Measurements from ENCODE around the gene ATP6V1A.

ATP6V1A gene

GRCh38 chr3:113746548-113747282 is at the start of gene ATP6V1A:
Gene ATP6V1A (plus strand): TSS chr3:113747035. CDS start chr3:113778754, 31,719 bp downstream.
- H3K4me1 Mint-ChIP-seq, result peaks cover 23 to 62% of the 10 kb centered on the region in 2 donors
- ATAC-seq (replicated peaks), result peak; percentile 54 to 65

GRCh38 chr3:113697500-113698090 is 49.2 kb upstream of the ATP6V1A start:
- DNase-seq (no peak), ATAC-seq (replicated peaks) (no peak)
- peaks cover 0 to 4% of the 10 kb centered on the region in 2 donors for H3K36me3 Mint-ChIP-seq
- H3K27ac Mint-ChIP-seq, result no peak overlapping the region
- no peaks in the 10 kb centered on the region for H3K9me3 Mint-ChIP-seq
- peaks cover 22 to 24% of the 10 kb centered on the region in 2 donors for H3K4me1 Mint-ChIP-seq
- H3K4me3 Mint-ChIP-seq, result no peak overlapping the region
- no peaks in the 10 kb centered on the region for H3K27me3 Mint-ChIP-seq

More at GRCh38 chr3:113746548-113747282, at the start of gene ATP6V1A:
- no peaks in the 10 kb centered on the region for H3K9me3 Mint-ChIP-seq
- H3K27ac Mint-ChIP-seq, result peak within 1 kb of the TSS; percentile 100
- no peaks in the 10 kb centered on the region for H3K27me3 Mint-ChIP-seq
- peak within 1 kb of the TSS; percentile 88 to 93 for H3K4me3 Mint-ChIP-seq
- peaks cover 4 to 9% of the 10 kb centered on the region in 2 donors for H3K36me3 Mint-ChIP-seq
- peak; percentile 85 for DNase-seq

DNA sequence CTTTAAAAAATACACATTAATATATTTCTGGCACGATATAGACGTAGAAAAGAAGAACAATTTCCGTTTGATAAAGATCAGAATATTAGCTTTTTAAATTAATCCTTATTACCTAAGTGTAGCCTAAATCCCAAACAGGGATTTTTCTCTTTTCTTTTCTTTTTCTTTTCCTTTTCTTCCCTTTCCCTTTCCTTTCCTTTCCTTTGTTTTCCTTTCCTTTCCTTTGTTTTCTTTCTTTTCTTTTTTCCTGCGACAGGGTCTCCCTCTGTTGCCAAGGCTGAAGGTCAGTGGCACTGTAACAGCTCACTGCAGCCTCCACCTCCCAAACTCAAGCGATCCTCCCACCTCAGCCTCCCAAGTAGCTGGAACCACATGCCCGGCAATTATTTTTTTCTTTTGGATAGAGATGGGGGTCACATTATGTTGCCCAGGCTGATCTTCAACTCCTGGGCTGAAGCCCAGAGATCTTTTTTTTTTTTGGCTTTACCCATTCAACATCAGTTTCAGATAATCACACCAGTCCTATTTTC is 48.6 kb upstream of the ATP6V1A start:
- DNase-seq (no peak), ATAC-seq (replicated peaks) (no peak)
- Mint-ChIP-seq H3K9me3 (no peaks in the 10 kb centered on the region), H3K4me1 (peaks cover 19 to 22% of the 10 kb centered on the region in 2 donors), H3K27ac (peak overlapping the region; percentile 20), H3K4me3 (peak overlapping the region in 1 of 2 donors; percentile 80), H3K36me3 (peaks cover 0 to 4% of the 10 kb centered on the region in 2 donors), H3K27me3 (no peaks in the 10 kb centered on the region)

GRCh38 chr3:113698956-113699355 is 47.9 kb upstream of the ATP6V1A start:
- ATAC-seq (replicated peaks), result no peak
- DNase-seq, result no peak

DNA sequence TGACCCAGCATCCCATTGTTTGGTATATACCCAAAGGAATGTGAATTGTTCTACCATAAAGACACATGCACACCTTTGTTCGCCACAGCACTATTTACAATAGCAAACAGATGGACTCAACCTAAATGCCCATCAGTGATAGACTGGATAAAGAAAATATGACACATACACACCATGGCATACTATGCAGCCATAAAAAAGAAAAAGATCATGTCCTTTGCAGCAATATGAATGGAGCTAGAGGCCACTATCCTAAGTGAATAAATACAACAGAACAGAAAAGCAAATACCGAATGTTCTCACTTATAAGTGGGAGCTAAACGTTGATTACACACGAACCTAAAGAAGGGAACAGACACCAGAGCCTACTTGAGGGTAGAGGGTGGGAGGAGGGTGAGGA is 39.0 kb upstream of the ATP6V1A start:
- Mint-ChIP-seq H3K27me3 (no peaks in the 10 kb centered on the region), H3K36me3 (peaks cover 0 to 3% of the 10 kb centered on the region in 2 donors)
- no peak for DNase-seq

More at GRCh38 chr3:113698956-113699355, 47.9 kb upstream of the ATP6V1A start:
- Mint-ChIP-seq H3K27ac (peak overlapping the region; percentile 79), H3K4me1 (peaks cover 13 to 15% of the 10 kb centered on the region in 2 donors), H3K9me3 (no peaks in the 10 kb centered on the region), H3K27me3 (no peaks in the 10 kb centered on the region), H3K4me3 (peak overlapping the region in 1 of 2 donors; percentile 80), H3K36me3 (no peaks in the 10 kb centered on the region)

DNA sequence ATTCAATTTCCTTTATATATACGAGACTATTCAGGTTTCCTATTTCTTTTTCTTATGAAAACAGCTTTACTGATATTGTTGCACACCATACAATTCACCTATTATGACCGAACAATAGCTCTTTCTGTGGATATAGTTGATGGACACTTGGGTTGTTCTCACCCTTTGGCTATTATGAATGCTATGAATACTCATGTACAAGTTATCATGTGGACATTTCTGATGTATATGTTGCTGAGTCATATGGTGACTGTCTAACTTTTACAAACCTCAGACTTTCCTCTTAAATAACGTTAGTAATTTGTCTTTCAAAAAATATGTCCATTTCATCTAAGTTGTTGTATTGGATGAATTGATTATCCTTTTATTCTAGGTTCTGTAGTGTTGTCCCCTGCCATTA is 34.7 kb upstream of the ATP6V1A start:
- Mint-ChIP-seq H3K27ac (no peak overlapping the region), H3K27me3 (no peaks in the 10 kb centered on the region), H3K4me1 (peaks cover 0 to 5% of the 10 kb centered on the region in 2 donors), H3K9me3 (peaks cover 0 to 3% of the 10 kb centered on the region in 2 donors), H3K36me3 (peaks cover 12 to 20% of the 10 kb centered on the region in 2 donors), H3K4me3 (no peak overlapping the region)
- ATAC-seq (replicated peaks) (no peak), DNase-seq (no peak)

More for the DNA sequence above, 39.0 kb upstream of the ATP6V1A start:
- Mint-ChIP-seq H3K27ac (no peak overlapping the region), H3K9me3 (peaks cover 0 to 3% of the 10 kb centered on the region in 2 donors), H3K4me1 (peaks cover 0 to 5% of the 10 kb centered on the region in 2 donors), H3K4me3 (no peak overlapping the region)
- ATAC-seq (replicated peaks), result no peak

- Mint-ChIP-seq H3K27me3 (no peaks in the 10 kb centered on the region), H3K27ac (no peak overlapping the region), H3K4me1 (peaks cover 5% of the 10 kb centered on the region in 2 donors), H3K4me3 (no peak overlapping the region), H3K36me3 (peaks cover 15 to 28% of the 10 kb centered on the region in 2 donors), H3K9me3 (no peaks in the 10 kb centered on the region)
- ATAC-seq (replicated peaks), result no peak
- DNase-seq, result no peak
Observed at GRCh38 chr3:113714702-113715101, 32.1 kb upstream of the ATP6V1A start.

GRCh38 chr3:113717308-113717707 is 29.5 kb upstream of the ATP6V1A start:
- Mint-ChIP-seq H3K27me3 (no peaks in the 10 kb centered on the region), H3K9me3 (no peaks in the 10 kb centered on the region), H3K4me3 (no peak overlapping the region), H3K36me3 (peaks cover 22 to 42% of the 10 kb centered on the region in 2 donors), H3K4me1 (peaks cover 4 to 5% of the 10 kb centered on the region in 2 donors), H3K27ac (no peak overlapping the region)
- no peak for ATAC-seq (replicated peaks)
- DNase-seq, result no peak

DNA sequence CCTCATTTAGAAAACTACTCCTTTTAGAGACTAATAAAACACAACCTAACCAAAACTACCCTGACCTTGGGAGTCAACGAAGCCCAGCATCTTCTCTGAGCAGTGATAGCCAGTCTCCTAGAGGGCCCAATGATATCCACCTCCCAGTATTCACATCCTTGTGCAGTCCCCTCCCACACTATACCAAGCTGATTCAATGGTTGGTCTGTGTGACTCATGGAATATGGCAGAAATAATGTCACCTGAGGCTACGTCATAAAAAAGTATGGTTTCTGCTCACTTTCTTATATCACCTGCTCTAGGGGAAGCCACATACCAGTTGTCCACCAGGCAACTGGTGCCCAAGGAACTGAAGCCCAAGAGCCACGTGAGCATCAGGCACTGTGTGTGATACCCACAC is 29.0 kb upstream of the ATP6V1A start:
- H3K9me3 Mint-ChIP-seq, result no peaks in the 10 kb centered on the region
- DNase-seq (no peak), ATAC-seq (replicated peaks) (peak in 1 of 2 donors; percentile 29)
- peaks cover 22 to 44% of the 10 kb centered on the region in 2 donors for H3K36me3 Mint-ChIP-seq
- no peak overlapping the region for H3K4me3 Mint-ChIP-seq
- H3K27me3 Mint-ChIP-seq, result no peaks in the 10 kb centered on the region
- H3K4me1 Mint-ChIP-seq, result peaks cover 0 to 5% of the 10 kb centered on the region in 2 donors
- no peak overlapping the region for H3K27ac Mint-ChIP-seq

GRCh38 chr3:113719294-113719693 is 27.5 kb upstream of the ATP6V1A start:
- Mint-ChIP-seq H3K4me1 (peaks cover 0 to 5% of the 10 kb centered on the region in 2 donors), H3K27ac (no peak overlapping the region), H3K4me3 (no peak overlapping the region), H3K9me3 (no peaks in the 10 kb centered on the region), H3K36me3 (peaks cover 25 to 47% of the 10 kb centered on the region in 2 donors), H3K27me3 (no peaks in the 10 kb centered on the region)
- DNase-seq, result no peak
- ATAC-seq (replicated peaks), result no peak

GRCh38 chr3:113719758-113720157 is 27.1 kb upstream of the ATP6V1A start:
- ATAC-seq (replicated peaks) (no peak), DNase-seq (no peak)
- H3K27ac Mint-ChIP-seq, result no peak overlapping the region
- H3K27me3 Mint-ChIP-seq, result no peaks in the 10 kb centered on the region
- H3K4me3 Mint-ChIP-seq, result no peak overlapping the region
- peaks cover 2 to 6% of the 10 kb centered on the region in 2 donors for H3K4me1 Mint-ChIP-seq
- H3K9me3 Mint-ChIP-seq, result no peaks in the 10 kb centered on the region
- peaks cover 24 to 45% of the 10 kb centered on the region in 2 donors for H3K36me3 Mint-ChIP-seq

GRCh38 chr3:113721636-113722035 is 25.2 kb upstream of the ATP6V1A start:
- Mint-ChIP-seq H3K4me3 (no peak overlapping the region), H3K27ac (no peak overlapping the region), H3K9me3 (no peaks in the 10 kb centered on the region), H3K4me1 (peaks cover 7 to 10% of the 10 kb centered on the region in 2 donors), H3K36me3 (peaks cover 21 to 35% of the 10 kb centered on the region in 2 donors), H3K27me3 (no peaks in the 10 kb centered on the region)
- no peak for ATAC-seq (replicated peaks)
- no peak for DNase-seq

DNA sequence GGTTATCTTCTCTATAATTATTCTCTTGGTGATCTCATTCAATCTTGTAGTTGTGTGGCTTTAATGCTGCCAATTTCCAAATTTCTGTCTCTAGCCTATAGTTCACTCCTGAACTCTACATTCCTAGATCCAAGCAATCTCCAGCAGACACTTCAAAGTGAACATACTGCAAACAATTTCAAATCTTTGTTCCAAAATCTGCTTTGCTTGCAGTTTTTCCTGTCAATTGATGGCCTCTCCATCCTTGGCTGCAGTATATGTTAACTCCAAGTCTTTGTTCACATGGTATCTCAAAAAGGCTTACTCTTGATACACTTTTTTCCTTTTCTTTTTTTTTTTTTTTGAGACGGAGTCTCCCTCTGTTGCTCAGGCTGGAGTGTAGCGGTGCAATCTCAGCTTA is 18.2 kb upstream of the ATP6V1A start:
- Mint-ChIP-seq H3K4me1 (peaks cover 13 to 40% of the 10 kb centered on the region in 2 donors), H3K36me3 (peaks cover 11 to 33% of the 10 kb centered on the region in 2 donors), H3K4me3 (no peak overlapping the region), H3K27me3 (no peaks in the 10 kb centered on the region), H3K9me3 (no peaks in the 10 kb centered on the region), H3K27ac (no peak overlapping the region)
- DNase-seq (no peak), ATAC-seq (replicated peaks) (no peak)

DNA sequence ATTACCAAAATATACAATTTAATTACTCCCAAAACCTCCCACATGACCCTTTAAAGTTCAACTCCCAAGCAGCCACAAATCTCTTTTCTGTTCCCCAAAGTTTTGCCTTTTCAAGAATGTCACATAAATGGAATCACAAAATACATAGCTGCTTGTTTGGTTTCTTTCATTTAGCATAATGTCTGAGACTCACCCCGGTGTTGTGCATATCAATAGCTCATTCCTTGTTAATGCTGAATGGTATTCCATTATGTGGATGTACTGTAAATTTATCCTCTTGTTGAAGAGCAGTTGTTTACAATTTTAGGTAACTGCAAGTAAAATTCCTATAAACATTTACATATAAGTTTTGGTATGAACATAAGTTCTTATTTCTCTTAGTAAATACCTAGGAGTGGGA is 16.3 kb upstream of the ATP6V1A start:
- Mint-ChIP-seq H3K4me1 (peaks cover 12 to 40% of the 10 kb centered on the region in 2 donors), H3K9me3 (no peaks in the 10 kb centered on the region), H3K27ac (no peak overlapping the region), H3K36me3 (peaks cover 7 to 29% of the 10 kb centered on the region in 2 donors), H3K27me3 (no peaks in the 10 kb centered on the region), H3K4me3 (no peak overlapping the region)
- no peak for ATAC-seq (replicated peaks)
- DNase-seq, result no peak

All from stimulated activated naive B cell treated with anti-CD40 and anti-IgM and Interleukin-4, amounts not matched to agents 10 μg/mL and 1 μg/mL and 100 μg/mL, for 72 hours (primary cell).